NOMO-1 (cell line): ENCODE measurements around the gene GRM4.

Experiments used
- DNase-seq, 2 experiments: peaks; one replicate each; lab custom pipeline; 2025; ENCODE audit not compliant: unreplicated experiment in 2 of 2; lab: John Stamatoyannopoulos, UW

GRM4 gene

GRCh38 chr6:34086558-34086957 is 59.3 kb downstream of the GRM4 start:
- DNase-seq = no peak

- no peak for DNase-seq
Observed at GRCh38 chr6:34085453-34086170, 60.3 kb downstream of the GRM4 start.

- DNase-seq = no peak
Observed at GRCh38 chr6:34084591-34085290, 61.1 kb downstream of the GRM4 start.

GRCh38 chr6:34082864-34083626 is 62.8 kb downstream of the GRM4 start:
- no peak for DNase-seq

- DNase-seq = no peak
Observed at GRCh38 chr6:34082348-34082747, 63.5 kb downstream of the GRM4 start.

GRCh38 chr6:34080357-34080756 is 65.5 kb downstream of the GRM4 start:
- DNase-seq = no peak

GRCh38 chr6:34079899-34080298 is 66.0 kb downstream of the GRM4 start:
- DNase-seq = no peak

GRCh38 chr6:34075906-34076305 is 70.0 kb downstream of the GRM4 start:
- DNase-seq = no peak

GRCh38 chr6:34074064-34074742 is 71.7 kb downstream of the GRM4 start:
- no peak for DNase-seq

GRCh38 chr6:34073540-34073939 is 72.3 kb downstream of the GRM4 start:
- no peak for DNase-seq

GRCh38 chr6:34072727-34073126 is 73.2 kb downstream of the GRM4 start:
- DNase-seq = no peak

GRCh38 chr6:34071884-34072379 is 74.0 kb downstream of the GRM4 start:
- DNase-seq = no peak

GRCh38 chr6:34071136-34071883 is 74.6 kb downstream of the GRM4 start:
- no peak for DNase-seq

GRCh38 chr6:34070315-34071135 is 75.4 kb downstream of the GRM4 start:
- no peak for DNase-seq

- no peak for DNase-seq
Observed at GRCh38 chr6:34068462-34069044, 77.3 kb downstream of the GRM4 start.

GRCh38 chr6:34067814-34068213 is 78.1 kb downstream of the GRM4 start:
- no peak for DNase-seq

- no peak for DNase-seq
Observed at GRCh38 chr6:34066772-34067770, 78.8 kb downstream of the GRM4 start.

GRCh38 chr6:34066218-34066571 is 79.7 kb downstream of the GRM4 start:
- DNase-seq = no peak
